Type B pancreatic cell (in vitro differentiated cells): ENCODE measurements around the gene NLRP1. TPM values are rescaled to one million over a fixed set of nuclear protein-coding genes. Genes with fewer than 3 reads are reported as not detected.

Experiments used
- DNase-seq: peaks from one replicate; pipeline ENCODE4 v3.0.0; 2021; ENCODE audit warnings: mixed read lengths; ENCODE audit not compliant: unreplicated experiment; ENCODE audit errors: extremely low spot score
- H3K27ac Mint-ChIP-seq: 2 replicates; pipeline ENCODE4 v1.8.0; 2021; ENCODE audit warnings: mild to moderate bottlenecking, mixed read lengths
- H3K27me3 Mint-ChIP-seq: 2 replicates; pipeline ENCODE4 v1.8.0; 2021; ENCODE audit warnings: mixed read lengths
- H3K36me3 Mint-ChIP-seq: 2 replicates; pipeline ENCODE4 v1.8.0; 2021; ENCODE audit warnings: mixed read lengths
- H3K4me1 Mint-ChIP-seq: one replicate; pipeline ENCODE4 v1.8.0; 2021; ENCODE audit warnings: mixed read lengths; ENCODE audit not compliant: unreplicated experiment
- H3K4me3 Mint-ChIP-seq: 2 replicates; pipeline ENCODE4 v1.8.0; 2021; ENCODE audit warnings: mild to moderate bottlenecking, mixed read lengths
- H3K9me3 Mint-ChIP-seq: 2 replicates; pipeline ENCODE4 v1.8.0; 2021; ENCODE audit warnings: mixed read lengths
- total RNA-seq: library from RNA; stranded (reverse); gene quantifications from 2 replicates; pipeline ENCODE4 v1.2.1, GENCODE V29; 2021; ENCODE audit warnings: low replicate concordance
- TF ChIP-seq, protein P1 (sequence below): fragments of 200-600 bp; sonication (generic); conservative IDR thresholded peaks from 2 replicates; pipeline ENCODE4 v1.5.0; 2021; ENCODE audit warnings: antibody characterized with exemption, mild to moderate bottlenecking

The NLRP1 gene
- total RNA-seq, 1 donor from 2014 or later = 111 TPM

DNA sequence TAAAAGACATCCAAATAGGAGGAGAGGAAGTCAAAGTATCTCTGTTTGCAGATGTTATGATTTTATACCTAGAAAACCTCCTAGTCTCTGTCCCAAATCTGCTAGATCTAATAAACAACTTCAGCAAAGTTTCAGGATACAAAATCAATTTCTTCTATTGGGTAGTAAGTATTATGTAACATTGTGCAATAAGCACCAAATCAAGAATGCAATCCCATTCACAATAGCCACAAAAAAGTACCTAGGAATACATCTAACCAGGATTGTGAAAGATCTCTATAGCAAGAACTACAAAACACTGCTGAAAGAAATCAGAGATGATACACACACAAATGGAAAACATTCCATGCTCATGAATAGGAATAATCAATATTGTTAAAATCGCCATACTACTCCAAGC is 13.0 kb downstream of the NLRP1 start:
- no peaks in the 10 kb centered on the region for H3K36me3 Mint-ChIP-seq
- no peak for DNase-seq
- TF ChIP-seq, protein P1, sequence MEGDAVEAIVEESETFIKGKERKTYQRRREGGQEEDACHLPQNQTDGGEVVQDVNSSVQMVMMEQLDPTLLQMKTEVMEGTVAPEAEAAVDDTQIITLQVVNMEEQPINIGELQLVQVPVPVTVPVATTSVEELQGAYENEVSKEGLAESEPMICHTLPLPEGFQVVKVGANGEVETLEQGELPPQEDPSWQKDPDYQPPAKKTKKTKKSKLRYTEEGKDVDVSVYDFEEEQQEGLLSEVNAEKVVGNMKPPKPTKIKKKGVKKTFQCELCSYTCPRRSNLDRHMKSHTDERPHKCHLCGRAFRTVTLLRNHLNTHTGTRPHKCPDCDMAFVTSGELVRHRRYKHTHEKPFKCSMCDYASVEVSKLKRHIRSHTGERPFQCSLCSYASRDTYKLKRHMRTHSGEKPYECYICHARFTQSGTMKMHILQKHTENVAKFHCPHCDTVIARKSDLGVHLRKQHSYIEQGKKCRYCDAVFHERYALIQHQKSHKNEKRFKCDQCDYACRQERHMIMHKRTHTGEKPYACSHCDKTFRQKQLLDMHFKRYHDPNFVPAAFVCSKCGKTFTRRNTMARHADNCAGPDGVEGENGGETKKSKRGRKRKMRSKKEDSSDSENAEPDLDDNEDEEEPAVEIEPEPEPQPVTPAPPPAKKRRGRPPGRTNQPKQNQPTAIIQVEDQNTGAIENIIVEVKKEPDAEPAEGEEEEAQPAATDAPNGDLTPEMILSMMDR = no peak
- H3K4me3 Mint-ChIP-seq = no peak overlapping the region
- no peak overlapping the region for H3K27ac Mint-ChIP-seq
- H3K4me1 Mint-ChIP-seq = no peaks in the 10 kb centered on the region
- peaks cover 55% of the 10 kb centered on the region for H3K27me3 Mint-ChIP-seq
- peaks cover 5% of the 10 kb centered on the region for H3K9me3 Mint-ChIP-seq

DNA sequence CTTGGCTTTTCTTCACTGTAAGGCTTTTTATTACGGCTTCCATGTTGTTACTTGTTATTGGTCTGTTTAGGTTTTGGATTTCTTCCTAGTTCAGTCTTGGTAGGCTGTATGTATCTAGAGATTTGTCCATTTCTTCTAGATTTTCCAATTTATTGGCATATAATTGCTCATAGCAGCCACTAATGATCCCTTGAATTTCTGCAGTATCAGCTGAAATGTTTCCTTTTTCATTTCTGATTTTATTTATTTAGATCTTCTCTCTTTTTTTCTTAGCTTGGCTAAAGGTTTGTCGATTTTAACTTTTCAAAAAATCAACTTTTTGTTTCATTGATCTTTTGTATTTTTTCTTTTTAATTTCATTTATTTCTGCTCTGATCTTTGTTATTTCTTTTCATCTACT is 18.5 kb downstream of the NLRP1 start:
- Mint-ChIP-seq H3K4me1 (no peaks in the 10 kb centered on the region), H3K4me3 (no peak overlapping the region), H3K9me3 (no peaks in the 10 kb centered on the region), H3K27ac (no peak overlapping the region), H3K36me3 (no peaks in the 10 kb centered on the region), H3K27me3 (peaks cover 50% of the 10 kb centered on the region)
- TF ChIP-seq, protein P1 = no peak
- DNase-seq = no peak

DNA sequence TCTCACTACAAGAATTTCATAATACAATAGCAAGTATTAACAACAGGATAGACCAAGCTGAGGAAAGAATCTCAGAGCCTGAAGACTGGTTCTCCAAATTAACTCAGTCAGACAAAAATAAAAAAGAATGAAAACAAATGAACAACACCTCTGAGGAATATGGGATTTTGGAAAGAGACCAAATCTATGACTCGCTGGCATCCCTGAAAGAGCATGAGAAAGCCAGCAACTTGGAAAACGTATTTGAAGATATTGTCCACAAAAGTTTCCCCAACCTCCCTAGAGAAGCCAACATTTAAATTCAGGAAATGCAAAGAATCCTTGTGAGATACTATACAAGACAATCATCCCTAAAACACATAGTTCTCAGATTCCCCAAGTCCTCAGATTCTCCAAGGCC is 20.9 kb downstream of the NLRP1 start:
- Mint-ChIP-seq H3K36me3 (no peaks in the 10 kb centered on the region), H3K27me3 (peaks cover 31% of the 10 kb centered on the region), H3K4me3 (no peak overlapping the region)

DNA sequence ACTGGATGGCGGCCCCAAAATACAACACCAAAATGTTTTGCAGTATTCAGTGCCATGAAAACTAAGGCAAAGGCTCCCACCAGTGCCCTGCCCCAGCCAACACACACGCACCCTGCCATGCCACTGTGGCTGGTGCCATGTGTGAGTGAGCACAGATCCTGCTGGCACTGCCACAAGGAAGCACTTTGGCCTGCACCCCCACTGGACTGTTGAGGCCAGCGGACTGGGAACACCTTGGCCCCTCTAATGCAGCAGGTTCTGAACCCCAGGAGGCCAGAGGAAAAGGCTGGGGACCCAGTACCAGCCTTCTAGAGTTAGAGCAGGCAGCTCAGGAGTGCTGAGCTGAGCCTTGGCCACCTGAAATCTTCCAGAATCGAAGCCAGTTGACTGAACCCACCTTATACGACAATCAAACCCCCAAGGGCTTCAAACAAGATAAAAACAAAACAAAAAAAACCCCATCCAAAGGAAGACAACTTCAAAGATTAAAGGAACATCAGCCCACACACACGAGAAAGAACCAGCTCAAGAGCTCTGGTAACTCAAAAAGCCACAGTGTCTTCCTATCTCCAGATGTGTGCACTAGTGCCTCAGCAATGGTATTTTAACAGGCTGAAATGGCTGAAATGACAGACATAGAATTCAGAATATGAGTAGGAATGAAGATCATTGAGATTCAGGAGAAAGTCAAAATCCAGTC is 21.5 kb downstream of the NLRP1 start:
- no peak for DNase-seq
- no peaks in the 10 kb centered on the region for H3K4me1 Mint-ChIP-seq
- H3K27me3 Mint-ChIP-seq = peaks cover 27% of the 10 kb centered on the region
- H3K27ac Mint-ChIP-seq = no peak overlapping the region
- H3K4me3 Mint-ChIP-seq = no peak overlapping the region
- no peaks in the 10 kb centered on the region for H3K9me3 Mint-ChIP-seq
- TF ChIP-seq, protein P1 = no peak
- no peaks in the 10 kb centered on the region for H3K36me3 Mint-ChIP-seq

More for the DNA sequence above, 20.9 kb downstream of the NLRP1 start:
- TF ChIP-seq, protein P1 = no peak
- no peak overlapping the region for H3K27ac Mint-ChIP-seq
- no peak for DNase-seq
- no peaks in the 10 kb centered on the region for H3K9me3 Mint-ChIP-seq
- no peaks in the 10 kb centered on the region for H3K4me1 Mint-ChIP-seq

DNA sequence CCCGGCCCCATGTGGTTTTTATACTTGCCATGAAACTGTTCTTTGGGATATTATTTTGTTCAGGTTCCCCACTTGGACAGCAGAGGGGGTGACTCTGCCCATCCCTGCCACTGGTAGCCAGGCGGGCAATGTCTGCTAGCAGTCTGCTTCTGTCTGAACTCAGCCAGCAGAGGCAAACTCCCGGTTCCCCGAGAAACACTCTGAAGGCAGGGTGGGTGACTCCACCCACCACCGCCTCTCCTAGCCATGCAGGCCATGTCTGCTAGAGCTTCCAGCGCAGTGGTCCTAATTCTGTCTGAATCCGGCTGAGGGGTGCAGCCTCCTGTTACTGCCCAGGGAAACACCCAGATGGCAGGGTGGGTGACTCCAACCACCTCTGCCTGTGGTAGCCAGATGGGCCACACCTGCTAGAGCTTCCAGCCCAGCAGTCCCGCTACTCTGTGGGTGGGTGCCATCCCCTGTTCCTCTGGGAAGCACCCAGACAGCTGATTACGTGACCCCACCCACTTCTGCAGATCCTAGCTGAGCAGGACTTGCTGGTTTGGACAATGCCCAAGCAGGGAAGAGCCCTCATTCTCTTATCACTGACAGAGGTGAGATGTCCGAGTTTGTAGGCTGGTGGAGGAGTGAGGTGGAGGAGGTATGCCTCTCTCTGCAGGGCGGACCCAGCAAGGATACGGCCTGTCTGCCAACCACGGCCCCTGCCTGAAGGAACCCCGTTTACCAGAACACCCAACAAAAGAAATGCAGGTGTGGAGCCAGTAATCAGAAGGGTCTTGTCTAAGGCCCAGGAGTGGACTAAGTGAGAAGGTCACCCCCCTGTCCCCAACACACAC is 22.4 kb downstream of the NLRP1 start:
- Mint-ChIP-seq H3K4me1 (no peaks in the 10 kb centered on the region), H3K4me3 (no peak overlapping the region), H3K9me3 (no peaks in the 10 kb centered on the region), H3K36me3 (no peaks in the 10 kb centered on the region), H3K27me3 (peaks cover 28% of the 10 kb centered on the region), H3K27ac (no peak overlapping the region)
- TF ChIP-seq, protein P1 = no peak
- no peak for DNase-seq
